Ishikawa (cell line): Measurements from ENCODE around the gene B4GALT1.

Experiments used
- CREB1 ChIP-seq: IDR thresholded peaks from 2 replicates; pipeline ENCODE4 v1.6.1; 2012; ENCODE audit warnings: low read depth
- EGR1 ChIP-seq: IDR thresholded peaks from 2 replicates; pipeline ENCODE4 v1.6.1; 2012
- EP300 ChIP-seq: IDR thresholded peaks from 2 replicates; pipeline ENCODE4 v1.6.1; 2012; ENCODE audit warnings: borderline replicate concordance
- FOXM1 ChIP-seq: IDR thresholded peaks from 2 replicates; pipeline ENCODE4 v1.6.1; 2012; ENCODE audit warnings: low read depth, borderline replicate concordance
- MAX ChIP-seq: IDR thresholded peaks from 2 replicates; pipeline ENCODE4 v1.6.1; 2012
- NFIC ChIP-seq: IDR thresholded peaks from 2 replicates; pipeline ENCODE4 v1.6.1; 2012
- RAD21 ChIP-seq: IDR thresholded peaks from 2 replicates; pipeline ENCODE4 v1.6.1; 2012; ENCODE audit warnings: low read depth
- TEAD4 ChIP-seq: IDR thresholded peaks from 2 replicates; pipeline ENCODE4 v1.6.1; 2012
- TF ChIP-seq, protein P1 (sequence below): IDR thresholded peaks from 2 replicates; pipeline ENCODE4 v1.6.1; 2012; ENCODE audit warnings: low read depth, mild to moderate bottlenecking

- TF ChIP-seq, protein P1, sequence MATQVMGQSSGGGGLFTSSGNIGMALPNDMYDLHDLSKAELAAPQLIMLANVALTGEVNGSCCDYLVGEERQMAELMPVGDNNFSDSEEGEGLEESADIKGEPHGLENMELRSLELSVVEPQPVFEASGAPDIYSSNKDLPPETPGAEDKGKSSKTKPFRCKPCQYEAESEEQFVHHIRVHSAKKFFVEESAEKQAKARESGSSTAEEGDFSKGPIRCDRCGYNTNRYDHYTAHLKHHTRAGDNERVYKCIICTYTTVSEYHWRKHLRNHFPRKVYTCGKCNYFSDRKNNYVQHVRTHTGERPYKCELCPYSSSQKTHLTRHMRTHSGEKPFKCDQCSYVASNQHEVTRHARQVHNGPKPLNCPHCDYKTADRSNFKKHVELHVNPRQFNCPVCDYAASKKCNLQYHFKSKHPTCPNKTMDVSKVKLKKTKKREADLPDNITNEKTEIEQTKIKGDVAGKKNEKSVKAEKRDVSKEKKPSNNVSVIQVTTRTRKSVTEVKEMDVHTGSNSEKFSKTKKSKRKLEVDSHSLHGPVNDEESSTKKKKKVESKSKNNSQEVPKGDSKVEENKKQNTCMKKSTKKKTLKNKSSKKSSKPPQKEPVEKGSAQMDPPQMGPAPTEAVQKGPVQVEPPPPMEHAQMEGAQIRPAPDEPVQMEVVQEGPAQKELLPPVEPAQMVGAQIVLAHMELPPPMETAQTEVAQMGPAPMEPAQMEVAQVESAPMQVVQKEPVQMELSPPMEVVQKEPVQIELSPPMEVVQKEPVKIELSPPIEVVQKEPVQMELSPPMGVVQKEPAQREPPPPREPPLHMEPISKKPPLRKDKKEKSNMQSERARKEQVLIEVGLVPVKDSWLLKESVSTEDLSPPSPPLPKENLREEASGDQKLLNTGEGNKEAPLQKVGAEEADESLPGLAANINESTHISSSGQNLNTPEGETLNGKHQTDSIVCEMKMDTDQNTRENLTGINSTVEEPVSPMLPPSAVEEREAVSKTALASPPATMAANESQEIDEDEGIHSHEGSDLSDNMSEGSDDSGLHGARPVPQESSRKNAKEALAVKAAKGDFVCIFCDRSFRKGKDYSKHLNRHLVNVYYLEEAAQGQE: no peak
- TF ChIP-seq EP300 (no peak), TEAD4 (no peak), EGR1 (no peak), CREB1 (no peak), NFIC (no peak), MAX (no peak), RAD21 (no peak), FOXM1 (no peak)
These were observed 23.0 kb upstream of the B4GALT1 start for GRCh38 chr9:33190021-33190705.
